K562 (cell line): ENCODE results near the gene GOLIM4. TPM values are rescaled to one million over a fixed set of nuclear protein-coding genes. Genes with fewer than 3 reads are reported as not detected.

Experiments
- HDGF ChIP-seq: fragments of 450-650 bp; IDR thresholded peaks from 2 replicates; pipeline ENCODE4 v1.6.1; 2016
- KAT2B ChIP-seq: IDR thresholded peaks from one replicate; pipeline ENCODE4 v1.6.1; 2012; ENCODE audit warnings: low read depth, mild to moderate bottlenecking, control low read depth, inconsistent platforms, low read length, moderate library complexity
- PHF8 ChIP-seq: fragments of 200-600 bp; sonication (generic); IDR thresholded peaks from 2 replicates; pipeline ENCODE4 v1.6.1; 2012; ENCODE audit warnings: mixed run types, mild to moderate bottlenecking, inconsistent platforms, low read length, moderate library complexity, borderline replicate concordance
- SMAD3 ChIP-seq: fragments of 450-650 bp; formaldehyde crosslinking; conservative IDR thresholded peaks from 2 replicates; pipeline ENCODE4 v1.4.0; 2020; ENCODE audit warnings: mild to moderate bottlenecking
- SREBF2 ChIP-seq: sonication (generic); formaldehyde crosslinking; IDR thresholded peaks from 2 replicates; pipeline ENCODE4 v1.4.0; 2020; ENCODE audit warnings: mild to moderate bottlenecking, missing genetic modification reagents
- TEAD1 ChIP-seq, 2 experiments: fragments of 450-650 bp in 1 of 2; sonication (generic) in 1 of 2; formaldehyde crosslinking; IDR thresholded peaks; 2 replicates each; pipeline versions ENCODE4 v1.4.0 to v1.8.0; 2020 to 2022; ENCODE audit warnings: mild to moderate bottlenecking in 2 of 2, missing genetic modification reagents in 1 of 2
- TRIM24 ChIP-seq, 2 experiments: fragments of 450-650 bp; IDR thresholded peaks; 2 replicates each; pipeline ENCODE4 v1.6.1; 2016
- ZNF311 ChIP-seq: fragments of 250-450 bp; sonication (Bioruptor Pico); IDR thresholded peaks from 2 replicates; pipeline ENCODE4 v1.4.0; 2020; ENCODE audit warnings: mild to moderate bottlenecking, moderate library complexity
- ZNF444 ChIP-seq: fragments of 250-450 bp; sonication (Bioruptor Pico); IDR thresholded peaks from 2 replicates; pipeline ENCODE4 v1.4.0; 2020; ENCODE audit warnings: mild to moderate bottlenecking, moderate library complexity
- ZNF764 ChIP-seq: fragments of 250-450 bp; sonication (Bioruptor Pico); IDR thresholded peaks from 2 replicates; pipeline ENCODE4 v1.4.0; 2020; ENCODE audit warnings: low read depth, mild to moderate bottlenecking, moderate library complexity
- ZNF77 ChIP-seq: fragments of 250-450 bp; sonication (Bioruptor Pico); IDR thresholded peaks from 2 replicates; pipeline ENCODE4 v1.5.0; 2020
- polyA plus RNA-seq, 8 experiments: library from polyadenylated mRNA; depleted of rRNA in 4 of 8; stranded (reverse) in 5 of 8; unstranded in 3 of 8; fragments of >200 nt; fragmentation: Nextera tagmentation in 2 of 8; fragmentation: Illumina TruSeq in 1 of 8; extraction: Ambion mirVana in 2 of 8; extraction: Trizol in 1 of 8; gene quantifications; 2 replicates each; pipeline versions ENCODE4 v1.2.1 to v1.2.3, GENCODE V29; 2011 to 2014; ENCODE audit warnings: inconsistent platforms in 1 of 8, missing spikeins in 1 of 8
- total RNA-seq, 7 experiments: library from RNA; depleted of rRNA in 6 of 7; stranded (reverse); fragments of >200 nt in 6 of 7; fragmentation: Illumina TruSeq in 2 of 7; extraction: Trizol in 2 of 7; gene quantifications; 2 replicates each; pipeline versions ENCODE4 v1.2.1 to v1.2.3, GENCODE V29; 2011 to 2021; ENCODE audit warnings: low replicate concordance in 1 of 7
- TF ChIP-seq, protein P1 (sequence below), 2 experiments: IDR thresholded peaks; 2 replicates each; pipeline ENCODE4 v1.6.1; 2011; ENCODE audit warnings: borderline replicate concordance in 1 of 2, control low read depth in 1 of 2, low read depth in 1 of 2, low read length in 1 of 2, mild to moderate bottlenecking in 1 of 2, mixed read lengths in 1 of 2, moderate library complexity in 1 of 2; ENCODE audit not compliant: insufficient read depth in 1 of 2, insufficient read length in 1 of 2, poor library complexity in 1 of 2, severe bottlenecking in 1 of 2; ENCODE audit errors: extremely low read depth in 1 of 2
- TF ChIP-seq, protein P2 (sequence below): fragments of 250-450 bp; sonication (Bioruptor Pico); IDR thresholded peaks from 2 replicates; pipeline ENCODE4 v1.4.0; 2020; ENCODE audit warnings: mild to moderate bottlenecking, moderate library complexity

Gene GOLIM4
- total and polyA plus RNA-seq, 9 of the 15 experiments (the other 6 are each of a cell fraction or from before 2014, with no cell fraction given), result 9.3 to 39.4 (median 31.0) TPM

DNA sequence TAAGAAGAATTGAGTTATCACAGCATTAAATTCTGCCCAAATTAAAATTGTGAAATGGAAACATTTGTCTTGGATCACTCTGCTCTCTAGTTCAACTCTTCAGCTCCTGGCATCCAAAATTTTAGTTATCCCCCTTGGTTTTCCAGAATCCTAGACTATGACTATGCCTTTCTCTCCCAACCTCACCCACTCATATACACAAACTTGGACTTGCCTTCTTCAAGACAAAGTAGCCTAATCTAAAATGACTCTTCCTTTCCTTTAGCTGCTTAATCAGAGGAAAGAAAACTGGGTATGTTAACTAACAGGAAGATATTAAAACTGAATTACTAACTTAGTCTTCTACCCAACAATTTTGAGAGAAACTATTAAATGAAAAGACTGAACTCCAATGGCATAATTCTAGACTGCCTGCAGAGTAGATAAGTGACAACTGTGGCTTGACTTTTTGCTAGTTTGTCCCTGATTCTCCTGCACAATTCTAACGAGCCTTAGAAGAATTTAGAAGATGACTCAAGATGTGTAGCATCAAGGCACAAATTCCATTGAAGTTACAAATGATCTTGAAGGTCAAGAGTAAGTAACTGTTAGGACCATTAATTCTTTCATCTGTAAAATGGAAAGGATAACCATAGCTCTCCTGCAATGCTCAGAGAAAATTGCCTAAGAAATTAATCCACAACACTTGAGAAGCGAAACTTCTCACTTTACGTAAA lies 5.2 kb upstream of the GOLIM4 start (continued):
- TF ChIP-seq, protein P1, sequence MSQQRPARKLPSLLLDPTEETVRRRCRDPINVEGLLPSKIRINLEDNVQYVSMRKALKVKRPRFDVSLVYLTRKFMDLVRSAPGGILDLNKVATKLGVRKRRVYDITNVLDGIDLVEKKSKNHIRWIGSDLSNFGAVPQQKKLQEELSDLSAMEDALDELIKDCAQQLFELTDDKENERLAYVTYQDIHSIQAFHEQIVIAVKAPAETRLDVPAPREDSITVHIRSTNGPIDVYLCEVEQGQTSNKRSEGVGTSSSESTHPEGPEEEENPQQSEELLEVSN (IDR thresholded peaks at IDR 0.05; ENCODE audit: borderline replicate concordance in 1 of 2, extremely low read depth in 1 of 2, insufficient read depth in 1 of 2, insufficient read length in 1 of 2, low read depth in 1 of 2, low read length in 1 of 2, poor library complexity in 1 of 2, severe bottlenecking in 1 of 2), result no peak
- TF ChIP-seq SMAD3 (CRISPR knock-in tag) (no peak), KAT2B (no peak), TEAD1 (CRISPR knock-in tag; IDR thresholded peaks at IDR 0.05) (no peak), PHF8 (no peak), SREBF2 (CRISPR knock-in tag) (no peak), HDGF (no peak), ZNF444 (no peak), TRIM24 (IDR thresholded peaks at IDR 0.05) (no peak), ZNF311 (CRISPR knock-in tag) (no peak), ZNF77 (CRISPR knock-in tag) (no peak), ZNF764 (CRISPR knock-in tag) (no peak)
- TF ChIP-seq, protein P2, sequence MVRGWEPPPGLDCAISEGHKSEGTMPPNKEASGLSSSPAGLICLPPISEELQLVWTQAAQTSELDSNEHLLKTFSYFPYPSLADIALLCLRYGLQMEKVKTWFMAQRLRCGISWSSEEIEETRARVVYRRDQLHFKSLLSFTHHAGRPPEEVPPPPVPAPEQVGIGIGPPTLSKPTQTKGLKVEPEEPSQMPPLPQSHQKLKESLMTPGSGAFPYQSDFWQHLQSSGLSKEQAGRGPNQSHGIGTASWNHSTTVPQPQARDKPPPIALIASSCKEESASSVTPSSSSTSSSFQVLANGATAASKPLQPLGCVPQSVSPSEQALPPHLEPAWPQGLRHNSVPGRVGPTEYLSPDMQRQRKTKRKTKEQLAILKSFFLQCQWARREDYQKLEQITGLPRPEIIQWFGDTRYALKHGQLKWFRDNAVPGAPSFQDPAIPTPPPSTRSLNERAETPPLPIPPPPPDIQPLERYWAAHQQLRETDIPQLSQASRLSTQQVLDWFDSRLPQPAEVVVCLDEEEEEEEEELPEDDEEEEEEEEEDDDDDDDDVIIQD (CRISPR knock-in tag), result no peak
- TF ChIP-seq, all 486 proteins: peak for 0
